Measurements from ENCODE around the gene DEFB132.

Gene DEFB132

GRCh38 chr20:266596-267562, 9.4 kb downstream of the DEFB132 start:
- DNase-seq = peak; percentile 91

GRCh38 chr20:270517-270916, 13.0 kb downstream of the DEFB132 start:
- DNase-seq = no peak

GRCh38 chr20:271069-271468, 13.5 kb downstream of the DEFB132 start:
- no peak for DNase-seq

- DNase-seq = no peak
Observed at GRCh38 chr20:271528-271927, 14.0 kb downstream of the DEFB132 start.

GRCh38 chr20:272718-273117, 15.2 kb downstream of the DEFB132 start:
- DNase-seq = no peak

- no peak for DNase-seq
Observed at GRCh38 chr20:273884-274283, 16.4 kb downstream of the DEFB132 start.

DNA sequence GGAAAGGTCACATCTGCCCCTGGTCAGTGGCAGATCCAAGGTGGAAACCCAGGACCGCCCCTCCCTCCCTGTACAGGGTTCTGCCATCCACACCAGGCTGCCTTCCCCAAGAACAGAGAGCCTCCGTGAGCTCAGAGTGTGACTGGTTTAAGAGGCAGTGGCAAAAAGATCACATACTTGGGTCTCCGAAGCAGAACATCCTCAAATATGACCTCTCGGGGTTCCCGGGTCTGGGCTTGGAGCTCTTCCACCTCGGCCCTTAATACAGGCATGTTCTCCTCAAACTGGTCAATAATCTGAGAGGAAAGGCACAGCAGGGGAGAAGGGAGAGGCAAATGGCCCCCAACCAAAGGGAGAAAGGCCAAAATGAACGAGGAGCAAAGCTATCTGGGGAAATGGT, 18.3 kb downstream of the DEFB132 start:
- no peak for DNase-seq

DNA sequence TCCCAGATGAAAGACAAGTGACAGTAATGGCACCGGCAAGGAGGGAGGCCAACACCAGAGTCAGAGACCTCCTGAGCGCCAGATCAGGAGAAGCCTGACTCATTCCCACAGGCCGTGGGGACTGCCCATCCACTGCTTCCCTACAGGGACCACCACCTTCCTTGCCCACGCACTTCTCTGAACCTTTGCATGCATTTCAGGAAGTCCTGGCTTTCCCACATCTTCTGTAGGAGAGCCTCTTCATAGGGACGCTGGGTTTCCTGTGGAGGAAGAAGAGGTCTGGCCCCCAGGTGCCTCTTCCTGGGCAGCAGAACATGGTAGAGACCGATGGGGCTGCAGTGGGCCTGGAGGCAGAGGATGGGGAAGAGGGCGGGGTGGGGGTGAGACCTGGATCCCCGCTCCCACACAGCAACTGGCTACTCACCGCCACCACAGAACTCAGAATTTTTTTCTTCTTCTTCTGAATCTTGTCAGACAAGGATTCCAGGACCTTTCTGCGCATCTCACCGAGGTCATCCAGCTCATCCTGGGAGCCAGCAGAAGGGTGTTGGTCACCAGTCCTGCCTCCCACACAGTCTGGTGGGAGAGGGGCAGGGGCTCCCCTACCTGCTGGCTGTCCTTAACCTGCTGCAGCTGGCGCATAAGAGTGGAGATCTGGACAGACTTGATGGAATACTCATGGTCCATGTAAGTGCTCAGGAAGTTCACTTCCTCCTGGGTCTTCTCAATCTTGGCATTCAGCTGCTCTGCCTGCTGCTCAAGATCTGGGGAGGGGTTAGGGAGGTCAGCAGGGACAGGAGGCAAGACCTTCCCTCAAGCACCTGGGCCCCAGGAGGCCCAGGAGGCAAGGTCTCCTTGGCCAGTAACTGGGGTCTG, 19.3 kb downstream of the DEFB132 start:
- no peak for DNase-seq

GRCh38 chr20:277496-277781, 19.9 kb downstream of the DEFB132 start:
- no peak for DNase-seq

GRCh38 chr20:278181-278580, 20.7 kb downstream of the DEFB132 start:
- DNase-seq = no peak

- peak; percentile 75 for DNase-seq
Observed at GRCh38 chr20:278607-279571, 21.4 kb downstream of the DEFB132 start.

DNA sequence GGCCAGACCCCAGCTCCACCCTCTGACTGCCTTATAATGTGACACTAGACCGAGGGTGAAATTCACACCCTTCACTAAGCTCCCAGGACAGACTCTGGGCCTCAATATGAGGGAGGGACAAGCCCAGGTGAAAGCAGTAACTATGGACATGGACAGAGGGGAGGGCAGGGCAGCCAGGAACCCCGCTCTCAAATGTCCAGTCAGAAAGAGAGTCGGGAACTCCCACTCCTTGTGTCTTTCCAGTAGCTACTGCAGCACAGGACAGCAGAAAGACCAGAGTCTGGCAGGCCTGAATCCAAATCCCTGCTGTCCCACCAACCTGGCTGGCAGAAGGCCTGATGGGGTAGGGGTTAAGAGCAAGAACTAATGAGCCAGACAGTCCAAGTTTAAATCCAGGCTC, 26.6 kb downstream of the DEFB132 start:
- DNase-seq = no peak

GRCh38 chr20:286508-286907, 29.0 kb downstream of the DEFB132 start:
- DNase-seq = no peak

- DNase-seq = no peak
Observed at GRCh38 chr20:288956-289692, 31.6 kb downstream of the DEFB132 start.

DNA sequence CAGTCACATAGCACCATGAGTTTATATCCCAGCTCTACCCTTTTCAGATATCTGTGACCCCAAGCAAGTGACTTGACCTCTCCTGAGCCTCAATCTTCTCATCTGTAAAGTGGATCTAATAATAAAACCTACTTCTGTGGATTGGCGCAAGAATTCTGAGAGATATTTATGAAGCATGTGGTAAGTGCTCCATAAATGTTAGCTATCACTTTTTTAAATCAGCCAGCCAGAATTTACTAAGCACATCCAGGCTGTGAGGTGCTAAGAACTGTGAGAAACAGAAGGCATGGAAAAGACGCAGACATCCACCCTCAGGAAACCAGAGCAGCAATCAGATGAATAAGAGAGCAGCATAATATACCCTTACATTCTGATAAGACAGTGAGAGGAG, 32.2 kb downstream of the DEFB132 start:
- DNase-seq = no peak

DNA sequence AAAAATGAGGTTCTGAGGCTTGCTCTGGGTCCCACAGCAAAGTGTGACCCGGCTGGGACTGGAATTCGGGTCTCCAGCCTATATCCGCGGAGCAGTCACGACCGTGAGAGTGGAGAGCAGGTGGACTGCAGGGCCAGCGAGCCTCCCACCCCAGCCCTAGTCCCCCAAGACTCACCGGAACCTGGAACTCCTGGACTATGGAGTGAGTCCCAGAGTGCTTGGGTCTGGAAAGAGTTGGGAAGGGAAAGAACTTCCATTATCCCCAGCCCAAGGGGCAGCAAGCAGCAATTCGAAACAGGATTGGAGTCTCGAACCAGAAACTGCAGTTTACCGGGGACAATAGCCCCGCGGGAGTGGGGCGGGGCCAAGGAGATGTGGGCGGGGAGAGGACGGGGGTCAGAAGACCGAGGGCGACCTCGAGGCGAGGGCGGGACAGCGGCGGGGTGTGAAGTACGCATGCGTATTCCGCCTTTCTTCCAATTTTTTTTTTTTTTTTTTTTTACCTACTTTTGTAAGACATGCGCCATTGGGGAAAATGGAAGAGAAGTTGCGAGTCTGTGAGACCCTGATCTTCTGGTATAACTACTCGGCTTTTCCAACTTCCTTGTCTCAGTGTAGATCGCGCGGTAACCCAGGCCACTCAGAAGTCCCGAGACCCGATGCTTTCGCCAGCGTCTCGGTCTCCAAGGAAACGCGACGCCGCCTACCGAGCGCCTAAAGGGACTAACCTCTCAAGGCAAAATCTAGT, 32.7 kb downstream of the DEFB132 start, which contains the start of gene C20orf96:
C20orf96 (minus strand) TSS at position 667 of the 748 bp plus-strand sequence; CDS start at position 527, 140 bp downstream.
- DNase-seq = peak; percentile 94

DNA sequence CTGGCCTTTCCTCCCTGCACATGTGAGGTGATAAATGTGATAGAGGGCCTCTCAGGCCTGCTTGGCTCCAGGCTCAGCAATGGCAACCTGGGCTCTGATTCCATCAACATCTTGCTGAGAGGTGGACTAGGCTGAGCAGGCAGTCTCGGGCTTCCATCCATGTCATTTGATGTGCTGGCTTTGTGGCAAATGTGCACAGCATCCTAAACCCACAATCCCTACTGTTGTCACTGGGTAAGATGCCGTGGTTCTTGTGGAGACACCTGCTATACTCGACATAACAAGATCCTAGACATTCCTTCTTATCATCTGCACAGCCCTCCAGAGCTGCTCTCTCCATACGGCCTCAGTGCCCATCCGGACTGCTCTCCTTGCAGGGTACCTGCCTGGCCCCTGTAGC, 37.1 kb downstream of the DEFB132 start:
- DNase-seq = no peak

GRCh38 chr20:295804-296203, 38.3 kb downstream of the DEFB132 start:
- no peak for DNase-seq

DNA sequence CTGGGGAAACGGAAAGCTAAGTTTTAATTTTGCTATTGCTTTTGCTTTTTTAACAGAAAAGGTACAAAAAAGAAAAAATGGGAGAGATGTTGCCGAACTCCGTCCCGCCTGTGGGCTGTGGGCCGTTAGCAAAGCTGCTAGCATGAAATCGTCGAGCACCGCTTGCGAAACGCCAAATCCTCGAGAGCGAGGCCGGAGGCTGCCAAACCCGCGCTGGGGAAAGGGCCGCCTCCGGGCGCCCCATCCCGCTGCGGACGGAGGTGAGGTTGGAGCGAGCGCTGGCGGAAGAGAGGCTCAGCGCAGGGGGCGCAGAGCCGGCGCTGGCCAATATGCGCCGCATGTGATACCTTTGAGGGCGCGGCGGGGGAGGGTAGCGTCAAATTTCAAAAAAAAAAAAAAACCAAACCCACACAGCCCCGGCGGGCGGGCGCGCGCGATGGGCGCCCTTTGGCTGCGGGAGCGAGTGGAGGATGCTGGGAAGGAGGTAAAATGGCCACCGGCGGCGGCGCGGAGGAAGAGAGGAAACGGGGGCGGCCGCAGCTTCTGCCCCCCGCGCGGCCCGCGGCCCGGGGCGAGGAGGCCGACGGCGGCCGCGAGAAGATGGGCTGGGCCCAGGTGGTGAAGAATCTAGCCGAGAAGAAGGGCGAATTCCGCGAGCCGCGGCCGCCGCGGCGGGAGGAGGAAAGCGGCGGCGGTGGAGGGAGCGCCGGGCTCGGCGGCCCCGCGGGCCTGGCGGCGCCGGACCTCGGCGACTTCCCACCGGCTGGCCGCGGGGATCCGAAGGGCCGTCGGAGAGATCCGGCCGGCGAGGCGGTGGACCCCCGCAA, 39.8 kb downstream of the DEFB132 start, which contains the start of gene ZCCHC3:
ZCCHC3 (plus strand) TSS at position 473 of the 827 bp plus-strand sequence; CDS start at position 490, 17 bp downstream.
- peak; percentile 92 for DNase-seq

Measured in right hindlimb (tissue), 1 donor.